HEK293 (cell line): Measurements from ENCODE around the gene DPEP3.

Experiments
- CTCF ChIA-PET: fragments of 350-600 bp; formaldehyde crosslinking; extraction: SDS; loops from one replicate; lab custom pipeline; 2021; ENCODE audit warnings: antibody characterized with exemption; lab: Yijun Ruan, JAX
- POLR2A ChIA-PET: fragments of 300-600 bp; formaldehyde crosslinking; extraction: SDS; loops from one replicate; lab custom pipeline; 2020; ENCODE audit warnings: antibody characterized with exemption, inconsistent platforms; lab: Yijun Ruan, JAX
- H3K27ac ChIP-seq: fragments of 200-500 bp; sonication (Bioruptor generic); 2 replicates; pipeline ENCODE4 v1.5.1; 2014; ENCODE audit warnings: low read depth, low read length, control low read depth, inconsistent platforms; ENCODE audit errors: extremely low read depth
- H3K36me3 ChIP-seq, 2 experiments: fragments of 200-500 bp in 1 of 2; sonication (Bioruptor generic) in 1 of 2; 1 replicate in 1 of 2; 2 replicates in 1 of 2; pipeline ENCODE4 v1.5.1; 2014 to 2017; ENCODE audit warnings: inconsistent platforms in 2 of 2, low read length in 2 of 2; ENCODE audit not compliant: control insufficient read depth in 2 of 2, insufficient read depth in 1 of 2
- H3K4me1 ChIP-seq: fragments of 200-500 bp; sonication (Bioruptor generic); 2 replicates; pipeline ENCODE4 v1.5.1; 2014; ENCODE audit warnings: mild to moderate bottlenecking, low read length, inconsistent platforms; ENCODE audit not compliant: control insufficient read depth, insufficient read depth
- H3K4me3 ChIP-seq: 2 replicates; pipeline ENCODE4 v1.5.1; 2011; ENCODE audit warnings: low read depth, mild to moderate bottlenecking, control low read depth, low read length, moderate library complexity
- H3K9me3 ChIP-seq: fragments of 200-500 bp; sonication (Bioruptor generic); 2 replicates; pipeline ENCODE4 v1.5.1; 2014; ENCODE audit warnings: low read depth, low read length, inconsistent platforms; ENCODE audit not compliant: control insufficient read depth, insufficient read depth
- BCL11B ChIP-seq: fragments of 450-650 bp; formaldehyde crosslinking; IDR thresholded peaks from 2 replicates; pipeline ENCODE4 v1.5.1; 2016; ENCODE audit warnings: low read depth, missing biosample characterization, missing genetic modification characterization
- GLIS1 ChIP-seq: fragments of 450-650 bp; formaldehyde crosslinking; IDR thresholded peaks from 2 replicates; pipeline ENCODE4 v1.5.1; 2016; ENCODE audit warnings: missing biosample characterization, missing genetic modification characterization
- HOXD13 ChIP-seq: sonication (generic); formaldehyde crosslinking; IDR thresholded peaks from 2 replicates; pipeline ENCODE4 v1.8.0; 2022; ENCODE audit warnings: missing genetic modification reagents, borderline replicate concordance
- KLF9 ChIP-seq: fragments of 450-650 bp; formaldehyde crosslinking; IDR thresholded peaks from 2 replicates; pipeline ENCODE4 v1.5.1; 2016; ENCODE audit warnings: missing biosample characterization, missing genetic modification characterization, low read depth
- PBX3 ChIP-seq: sonication (generic); formaldehyde crosslinking; IDR thresholded peaks from 2 replicates; pipeline ENCODE4 v1.8.1; 2022; ENCODE audit warnings: mild to moderate bottlenecking, moderate library complexity, missing genetic modification reagents
- PRDM1 ChIP-seq: fragments of 450-650 bp; formaldehyde crosslinking; IDR thresholded peaks from 2 replicates; pipeline ENCODE4; 2016; ENCODE audit warnings: missing biosample characterization, missing genetic modification characterization
- SP7 ChIP-seq: fragments of 450-650 bp; formaldehyde crosslinking; IDR thresholded peaks from 2 replicates; pipeline ENCODE4 v1.5.1; 2016; ENCODE audit warnings: missing biosample characterization, missing genetic modification characterization
- YY2 ChIP-seq: fragments of 450-650 bp; formaldehyde crosslinking; IDR thresholded peaks from 2 replicates; pipeline ENCODE4 v1.5.1; 2016; ENCODE audit warnings: missing biosample characterization, missing genetic modification characterization
- ZBTB8A ChIP-seq: fragments of 450-650 bp; formaldehyde crosslinking; IDR thresholded peaks from 2 replicates; pipeline ENCODE4 v1.5.1; 2016; ENCODE audit warnings: missing biosample characterization, missing genetic modification characterization
- ZFHX2 ChIP-seq: fragments of 450-650 bp; formaldehyde crosslinking; conservative IDR thresholded peaks from 2 replicates; pipeline ENCODE4 v1.5.1; 2016; ENCODE audit warnings: missing biosample characterization, missing genetic modification characterization
- ZFP69B ChIP-seq: fragments of 450-650 bp; formaldehyde crosslinking; IDR thresholded peaks from 2 replicates; pipeline ENCODE4 v1.5.1; 2016; ENCODE audit warnings: missing biosample characterization, missing genetic modification characterization
- ZNF2 ChIP-seq: fragments of 450-650 bp; formaldehyde crosslinking; IDR thresholded peaks from 2 replicates; pipeline ENCODE4 v1.5.1; 2016; ENCODE audit warnings: missing biosample characterization, missing genetic modification characterization
- ZNF335 ChIP-seq: fragments of 450-650 bp; formaldehyde crosslinking; conservative IDR thresholded peaks from 2 replicates; pipeline ENCODE4 v1.5.1; 2016; ENCODE audit warnings: missing biosample characterization, missing genetic modification characterization
- ZNF394 ChIP-seq: fragments of 450-650 bp; formaldehyde crosslinking; IDR thresholded peaks from 2 replicates; pipeline ENCODE4 v1.5.1; 2016; ENCODE audit warnings: missing biosample characterization, missing genetic modification characterization, mild to moderate bottlenecking, moderate library complexity, borderline replicate concordance
- ZNF544 ChIP-seq: fragments of 450-650 bp; formaldehyde crosslinking; IDR thresholded peaks from 2 replicates; pipeline ENCODE4 v1.5.0; 2017; ENCODE audit warnings: missing biosample characterization, missing genetic modification characterization
- ZNF600 ChIP-seq: fragments of 450-650 bp; formaldehyde crosslinking; IDR thresholded peaks from 2 replicates; pipeline ENCODE4 v1.5.1; 2016; ENCODE audit warnings: missing biosample characterization, missing genetic modification characterization
- ZNF624 ChIP-seq: fragments of 450-650 bp; formaldehyde crosslinking; IDR thresholded peaks from 2 replicates; pipeline ENCODE4 v1.5.1; 2017; ENCODE audit warnings: missing biosample characterization, missing genetic modification characterization
- ZNF707 ChIP-seq: fragments of 450-650 bp; formaldehyde crosslinking; IDR thresholded peaks from 2 replicates; pipeline ENCODE4 v1.5.1; 2016; ENCODE audit warnings: missing biosample characterization, missing genetic modification characterization
- ZNF76 ChIP-seq: fragments of 450-650 bp; formaldehyde crosslinking; IDR thresholded peaks from 2 replicates; pipeline ENCODE4; 2016; ENCODE audit warnings: low read depth, missing biosample characterization, missing genetic modification characterization, borderline replicate concordance
- ZXDB ChIP-seq: fragments of 450-650 bp; formaldehyde crosslinking; IDR thresholded peaks from 2 replicates; pipeline ENCODE4 v1.5.1; 2016; ENCODE audit warnings: missing biosample characterization, missing genetic modification characterization
- TF ChIP-seq, protein P1 (sequence below): fragments of 450-650 bp; formaldehyde crosslinking; IDR thresholded peaks from 2 replicates; pipeline ENCODE4 v1.5.1; 2016; ENCODE audit warnings: missing biosample characterization, missing genetic modification characterization
- TF ChIP-seq, protein P2 (sequence below): fragments of 450-650 bp; formaldehyde crosslinking; IDR thresholded peaks from 2 replicates; pipeline ENCODE4 v1.5.1; 2017; ENCODE audit warnings: missing biosample characterization, missing genetic modification characterization
- TF ChIP-seq, protein P3 (sequence below): fragments of 450-650 bp; formaldehyde crosslinking; IDR thresholded peaks from 2 replicates; pipeline ENCODE4 v1.5.1; 2016; ENCODE audit warnings: missing biosample characterization, missing genetic modification characterization
- TF ChIP-seq, protein P4 (sequence below): fragments of 450-650 bp; formaldehyde crosslinking; IDR thresholded peaks from 2 replicates; pipeline ENCODE4 v1.5.1; 2016; ENCODE audit warnings: missing biosample characterization, missing genetic modification characterization, low read depth
- TF ChIP-seq, protein P5 (sequence below): fragments of 450-650 bp; formaldehyde crosslinking; IDR thresholded peaks from 2 replicates; pipeline ENCODE4 v1.5.1; 2017; ENCODE audit warnings: missing biosample characterization, mild to moderate bottlenecking, missing genetic modification characterization, moderate library complexity

The DPEP3 gene

GRCh38 chr16:67936124-67936879 is 44.0 kb downstream of the DPEP3 start, which contains the start of gene PSMB10 (continued):
- TF ChIP-seq, protein P1, sequence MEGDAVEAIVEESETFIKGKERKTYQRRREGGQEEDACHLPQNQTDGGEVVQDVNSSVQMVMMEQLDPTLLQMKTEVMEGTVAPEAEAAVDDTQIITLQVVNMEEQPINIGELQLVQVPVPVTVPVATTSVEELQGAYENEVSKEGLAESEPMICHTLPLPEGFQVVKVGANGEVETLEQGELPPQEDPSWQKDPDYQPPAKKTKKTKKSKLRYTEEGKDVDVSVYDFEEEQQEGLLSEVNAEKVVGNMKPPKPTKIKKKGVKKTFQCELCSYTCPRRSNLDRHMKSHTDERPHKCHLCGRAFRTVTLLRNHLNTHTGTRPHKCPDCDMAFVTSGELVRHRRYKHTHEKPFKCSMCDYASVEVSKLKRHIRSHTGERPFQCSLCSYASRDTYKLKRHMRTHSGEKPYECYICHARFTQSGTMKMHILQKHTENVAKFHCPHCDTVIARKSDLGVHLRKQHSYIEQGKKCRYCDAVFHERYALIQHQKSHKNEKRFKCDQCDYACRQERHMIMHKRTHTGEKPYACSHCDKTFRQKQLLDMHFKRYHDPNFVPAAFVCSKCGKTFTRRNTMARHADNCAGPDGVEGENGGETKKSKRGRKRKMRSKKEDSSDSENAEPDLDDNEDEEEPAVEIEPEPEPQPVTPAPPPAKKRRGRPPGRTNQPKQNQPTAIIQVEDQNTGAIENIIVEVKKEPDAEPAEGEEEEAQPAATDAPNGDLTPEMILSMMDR (tag by site-specific recombination) = peak; percentile 11; the same call in 1 of the 2 replicates
- TF ChIP-seq, protein P2, sequence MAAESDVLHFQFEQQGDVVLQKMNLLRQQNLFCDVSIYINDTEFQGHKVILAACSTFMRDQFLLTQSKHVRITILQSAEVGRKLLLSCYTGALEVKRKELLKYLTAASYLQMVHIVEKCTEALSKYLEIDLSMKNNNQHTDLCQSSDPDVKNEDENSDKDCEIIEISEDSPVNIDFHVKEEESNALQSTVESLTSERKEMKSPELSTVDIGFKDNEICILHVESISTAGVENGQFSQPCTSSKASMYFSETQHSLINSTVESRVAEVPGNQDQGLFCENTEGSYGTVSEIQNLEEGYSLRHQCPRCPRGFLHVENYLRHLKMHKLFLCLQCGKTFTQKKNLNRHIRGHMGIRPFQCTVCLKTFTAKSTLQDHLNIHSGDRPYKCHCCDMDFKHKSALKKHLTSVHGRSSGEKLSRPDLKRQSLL (tag by site-specific recombination) = 0 out of 2 replicates have a peak, but pooled peaks have one; percentile 63
- TF ChIP-seq ZXDB (tag by site-specific recombination) (0 out of 2 replicates have a peak, but pooled peaks have one; percentile 33), PRDM1 (tag by site-specific recombination) (no peak), ZFHX2 (tag by site-specific recombination) (peak; percentile 20; the same call in 1 of the 2 replicates), ZNF600 (tag by site-specific recombination) (peak; percentile 77), ZNF544 (tag by site-specific recombination) (no peak), ZNF2 (tag by site-specific recombination) (peak; percentile 4; the same call in 1 of the 2 replicates), ZNF76 (tag by site-specific recombination) (peak; percentile 6; the same call in 1 of the 2 replicates), ZNF335 (tag by site-specific recombination) (peak; percentile 83), ZNF707 (tag by site-specific recombination) (no peak), ZNF394 (tag by site-specific recombination) (no peak; the same call in 1 of the 2 replicates)

- POLR2A ChIA-PET = interaction anchor here (0.6 to 2.5 kb wide), 31 partner anchors 9 to 414 kb away, joined by 3 to 16 read pairs (median 4); partner anchors contain the start of genes ACD, CTCF, DDX28 and DUS2
- TF ChIP-seq KLF9 (tag by site-specific recombination) (peak; percentile 97), ZNF2 (tag by site-specific recombination) (0 out of 2 replicates have a peak, but pooled peaks have one; percentile 48), ZBTB8A (tag by site-specific recombination) (peak; percentile 48; the same call in 1 of the 2 replicates), ZNF624 (tag by site-specific recombination) (no peak), PBX3 (CRISPR knock-in tag) (0 out of 2 replicates have a peak, but pooled peaks have one; percentile 50), YY2 (tag by site-specific recombination) (no peak), BCL11B (tag by site-specific recombination) (peak; percentile 91), SP7 (tag by site-specific recombination) (peak; percentile 42), ZFP69B (tag by site-specific recombination) (peak; percentile 43; the same call in 1 of the 2 replicates), GLIS1 (tag by site-specific recombination) (peak; percentile 17; the same call in 1 of the 2 replicates), HOXD13 (CRISPR knock-in tag) (no peak), ZNF335 (tag by site-specific recombination) (peak; percentile 95)
- TF ChIP-seq, protein P3, sequence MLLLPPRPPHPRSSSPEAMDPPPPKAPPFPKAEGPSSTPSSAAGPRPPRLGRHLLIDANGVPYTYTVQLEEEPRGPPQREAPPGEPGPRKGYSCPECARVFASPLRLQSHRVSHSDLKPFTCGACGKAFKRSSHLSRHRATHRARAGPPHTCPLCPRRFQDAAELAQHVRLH (tag by site-specific recombination) = peak; percentile 97
- TF ChIP-seq, protein P4, sequence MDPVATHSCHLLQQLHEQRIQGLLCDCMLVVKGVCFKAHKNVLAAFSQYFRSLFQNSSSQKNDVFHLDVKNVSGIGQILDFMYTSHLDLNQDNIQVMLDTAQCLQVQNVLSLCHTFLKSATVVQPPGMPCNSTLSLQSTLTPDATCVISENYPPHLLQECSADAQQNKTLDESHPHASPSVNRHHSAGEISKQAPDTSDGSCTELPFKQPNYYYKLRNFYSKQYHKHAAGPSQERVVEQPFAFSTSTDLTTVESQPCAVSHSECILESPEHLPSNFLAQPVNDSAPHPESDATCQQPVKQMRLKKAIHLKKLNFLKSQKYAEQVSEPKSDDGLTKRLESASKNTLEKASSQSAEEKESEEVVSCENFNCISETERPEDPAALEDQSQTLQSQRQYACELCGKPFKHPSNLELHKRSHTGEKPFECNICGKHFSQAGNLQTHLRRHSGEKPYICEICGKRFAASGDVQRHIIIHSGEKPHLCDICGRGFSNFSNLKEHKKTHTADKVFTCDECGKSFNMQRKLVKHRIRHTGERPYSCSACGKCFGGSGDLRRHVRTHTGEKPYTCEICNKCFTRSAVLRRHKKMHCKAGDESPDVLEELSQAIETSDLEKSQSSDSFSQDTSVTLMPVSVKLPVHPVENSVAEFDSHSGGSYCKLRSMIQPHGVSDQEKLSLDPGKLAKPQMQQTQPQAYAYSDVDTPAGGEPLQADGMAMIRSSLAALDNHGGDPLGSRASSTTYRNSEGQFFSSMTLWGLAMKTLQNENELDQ (tag by site-specific recombination) = no peak
- TF ChIP-seq, protein P5, sequence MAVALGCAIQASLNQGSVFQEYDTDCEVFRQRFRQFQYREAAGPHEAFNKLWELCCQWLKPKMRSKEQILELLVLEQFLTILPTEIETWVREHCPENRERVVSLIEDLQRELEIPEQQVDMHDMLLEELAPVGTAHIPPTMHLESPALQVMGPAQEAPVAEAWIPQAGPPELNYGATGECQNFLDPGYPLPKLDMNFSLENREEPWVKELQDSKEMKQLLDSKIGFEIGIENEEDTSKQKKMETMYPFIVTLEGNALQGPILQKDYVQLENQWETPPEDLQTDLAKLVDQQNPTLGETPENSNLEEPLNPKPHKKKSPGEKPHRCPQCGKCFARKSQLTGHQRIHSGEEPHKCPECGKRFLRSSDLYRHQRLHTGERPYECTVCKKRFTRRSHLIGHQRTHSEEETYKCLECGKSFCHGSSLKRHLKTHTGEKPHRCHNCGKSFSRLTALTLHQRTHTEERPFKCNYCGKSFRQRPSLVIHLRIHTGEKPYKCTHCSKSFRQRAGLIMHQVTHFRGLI (tag by site-specific recombination) = no peak
Measured at GRCh38 chr16:67935402-67936123, 44.7 kb downstream of the DPEP3 start.

More at GRCh38 chr16:67935402-67936123, 44.7 kb downstream of the DPEP3 start:
- peaks cover 0 to 22% of the 10 kb centered on the region in 2 experiments; a peak in 2 of 3 replicates for H3K36me3 ChIP-seq
- CTCF ChIA-PET = interaction anchor here (0.6 to 2.6 kb wide), 15 partner anchors 9 to 454 kb away, joined by 3 to 17 read pairs (median 4); partner anchors contain the start of gene NRN1L
- H3K27ac ChIP-seq = peak overlapping the region; percentile 69
- no peaks in the 10 kb centered on the region for H3K9me3 ChIP-seq
- H3K4me3 ChIP-seq = peak overlapping the region; percentile 92
- no peaks in the 10 kb centered on the region for H3K4me1 ChIP-seq
